H9 (cell line): ENCODE measurements around the gene WNK3. TPM values are rescaled to one million over a fixed set of nuclear protein-coding genes. Genes with fewer than 3 reads are reported as not detected.

Source experiments
- DNase-seq: peaks from one replicate; pipeline ENCODE4 v3.0.0-alpha.2; 2017
- H2AFZ ChIP-seq: one replicate; pipeline ENCODE4 v1.6.1; 2013; ENCODE audit warnings: mild to moderate bottlenecking, low read length, control low read depth, moderate library complexity
- H2AK5ac ChIP-seq: 2 replicates; pipeline ENCODE4 v1.6.1; 2013; ENCODE audit warnings: low read length, control low read depth, mixed read lengths; ENCODE audit not compliant: insufficient read length
- H2BK120ac ChIP-seq: one replicate; pipeline ENCODE4 v1.6.1; 2013; ENCODE audit warnings: low read depth, mild to moderate bottlenecking, low read length, control low read depth, inconsistent platforms; ENCODE audit not compliant: poor library complexity, severe bottlenecking
- H2BK12ac ChIP-seq: 2 replicates; pipeline ENCODE4 v1.6.1; 2013; ENCODE audit warnings: low read length, control low read depth, mixed read lengths, low read depth; ENCODE audit not compliant: insufficient read length
- H2BK15ac ChIP-seq: 2 replicates; pipeline ENCODE4 v1.6.1; 2013; ENCODE audit warnings: low read depth, low read length, control low read depth
- H2BK20ac ChIP-seq: one replicate; pipeline ENCODE4 v1.6.1; 2013; ENCODE audit warnings: low read depth, mild to moderate bottlenecking, low read length, control low read depth, inconsistent platforms; ENCODE audit not compliant: poor library complexity, severe bottlenecking
- H2BK5ac ChIP-seq: 2 replicates; pipeline ENCODE4 v1.6.1; 2013; ENCODE audit warnings: low read length, control low read depth, mixed read lengths; ENCODE audit not compliant: insufficient read length
- H3K14ac ChIP-seq: 2 replicates; pipeline ENCODE4 v1.6.1; 2013; ENCODE audit warnings: low read length, control low read depth; ENCODE audit not compliant: insufficient read depth
- H3K18ac ChIP-seq: 2 replicates; pipeline ENCODE4 v1.6.1; 2013; ENCODE audit warnings: low read depth, mild to moderate bottlenecking, mixed read lengths, low read length, control low read depth; ENCODE audit not compliant: insufficient read length
- H3K23ac ChIP-seq: 2 replicates; pipeline ENCODE4 v1.6.1; 2013; ENCODE audit warnings: low read length, control low read depth, mixed read lengths, low read depth; ENCODE audit not compliant: insufficient read length
- H3K23me2 ChIP-seq: 2 replicates; pipeline ENCODE4 v1.6.1; 2013; ENCODE audit warnings: low read depth, mild to moderate bottlenecking, mixed read lengths, low read length, control low read depth; ENCODE audit not compliant: insufficient read length, poor library complexity, severe bottlenecking
- H3K27ac ChIP-seq: 2 replicates; pipeline ENCODE4 v1.5.1; 2013; ENCODE audit warnings: low read length, control low read depth, mixed read lengths, low read depth; ENCODE audit not compliant: insufficient read length
- H3K27me3 ChIP-seq: 2 replicates; pipeline ENCODE4 v1.6.1; 2013; ENCODE audit warnings: low read length, control low read depth, inconsistent platforms; ENCODE audit not compliant: insufficient read depth
- H3K4ac ChIP-seq: 2 replicates; pipeline ENCODE4 v1.6.1; 2013; ENCODE audit warnings: low read depth, mild to moderate bottlenecking, control low read depth, inconsistent platforms, low read length, moderate library complexity
- H3K4me1 ChIP-seq: 2 replicates; pipeline ENCODE4 v1.6.1; 2013; ENCODE audit warnings: low read length, control low read depth, inconsistent platforms; ENCODE audit not compliant: insufficient read depth
- H3K4me2 ChIP-seq: 2 replicates; pipeline ENCODE4 v1.6.1; 2013; ENCODE audit warnings: low read length, control low read depth, mixed read lengths; ENCODE audit not compliant: insufficient read length, insufficient read depth
- H3K56ac ChIP-seq: 2 replicates; pipeline ENCODE4 v1.6.1; 2013; ENCODE audit warnings: low read depth, mild to moderate bottlenecking, mixed read lengths, low read length, control low read depth; ENCODE audit not compliant: insufficient read length
- H3K79me1 ChIP-seq: 2 replicates; pipeline ENCODE4 v1.6.1; 2013; ENCODE audit warnings: low read depth, mild to moderate bottlenecking, moderate library complexity, low read length, control low read depth, inconsistent platforms; ENCODE audit not compliant: insufficient read depth, poor library complexity, severe bottlenecking
- H3K79me2 ChIP-seq: 2 replicates; pipeline ENCODE4 v1.6.1; 2013; ENCODE audit warnings: low read length, control low read depth, inconsistent platforms; ENCODE audit not compliant: insufficient read depth
- H3K9ac ChIP-seq: 2 replicates; pipeline ENCODE4 v1.6.1; 2013; ENCODE audit warnings: low read length, control low read depth, mixed read lengths; ENCODE audit not compliant: insufficient read length; ENCODE audit errors: extremely low read depth
- H3K9me3 ChIP-seq: one replicate; pipeline ENCODE4 v1.6.1; 2013; ENCODE audit warnings: low read depth, low read length, inconsistent platforms; ENCODE audit not compliant: control insufficient read depth
- H3T11ph ChIP-seq: one replicate; pipeline ENCODE4 v1.6.1; 2013; ENCODE audit warnings: mild to moderate bottlenecking, low read length, control low read depth, inconsistent platforms
- H4K20me1 ChIP-seq: one replicate; pipeline ENCODE4 v1.6.1; 2013; ENCODE audit not compliant: control insufficient read depth, insufficient read length, insufficient read depth
- H4K5ac ChIP-seq: 2 replicates; pipeline ENCODE4 v1.6.1; 2013; ENCODE audit warnings: low read depth, mild to moderate bottlenecking, mixed read lengths, low read length, control low read depth; ENCODE audit not compliant: insufficient read length
- H4K8ac ChIP-seq: replicated peaks from 2 replicates; pipeline ENCODE4 v1.6.1; 2013; ENCODE audit warnings: low read length, control low read depth, mixed read lengths, low read depth; ENCODE audit not compliant: insufficient read length
- H4K91ac ChIP-seq: 2 replicates; pipeline ENCODE4 v1.6.1; 2013; ENCODE audit warnings: low read depth, mild to moderate bottlenecking, moderate library complexity, mixed read lengths, low read length, control low read depth; ENCODE audit not compliant: insufficient read length
- H3K27ac Mint-ChIP-seq, 3 experiments: 2 replicates in 2 of 3; 3 replicates in 1 of 3; pipeline ENCODE4 v1.8.0; 2020 to 2021; ENCODE audit warnings: mixed read lengths in 3 of 3, mild to moderate bottlenecking in 1 of 3, moderate library complexity in 1 of 3
- H3K27me3 Mint-ChIP-seq: 2 replicates; pipeline ENCODE4 v1.8.0; 2021; ENCODE audit warnings: low read depth, mild to moderate bottlenecking, moderate library complexity, mixed read lengths
- H3K36me3 Mint-ChIP-seq, 3 experiments: 2 replicates in 2 of 3; 3 replicates in 1 of 3; pipeline ENCODE4 v1.8.0; 2020 to 2021; ENCODE audit warnings: low read depth in 3 of 3, mixed read lengths in 3 of 3; ENCODE audit not compliant: insufficient read depth in 1 of 3
- H3K4me1 Mint-ChIP-seq, 2 experiments: 2 replicates each; pipeline ENCODE4 v1.8.0; 2020; ENCODE audit warnings: mixed read lengths in 2 of 2
- H3K4me3 Mint-ChIP-seq, 2 experiments: 2 replicates in 1 of 2; 3 replicates in 1 of 2; pipeline ENCODE4 v1.8.0; 2020 to 2021; ENCODE audit warnings: mild to moderate bottlenecking in 2 of 2, mixed read lengths in 2 of 2, moderate library complexity in 1 of 2
- H3K9me3 Mint-ChIP-seq, 2 experiments: 2 replicates in 1 of 2; 3 replicates in 1 of 2; pipeline ENCODE4 v1.8.0; 2020; ENCODE audit warnings: mild to moderate bottlenecking in 2 of 2, mixed read lengths in 2 of 2, moderate library complexity in 1 of 2
- WGBS: extraction: QIAGEN DNeasy Blood & Tissue Kit; methylation state at CpG from one replicate; pipeline ENCODE4 v1.1.7; 2013; ENCODE audit warnings: missing lambda C conversion rate, low lambda C conversion rate, mixed read lengths; ENCODE audit not compliant: insufficient read length; ENCODE audit errors: extremely low coverage; 5-methylcytosine and 5-hydroxymethylcytosine counted together
- total RNA-seq: library from RNA; stranded (reverse); gene quantifications from 2 replicates; pipeline ENCODE4 v1.2.1, GENCODE V29; 2021
- TF ChIP-seq, protein P1 (sequence below): fragments of 200-600 bp; sonication (generic); conservative IDR thresholded peaks from 3 replicates; pipeline ENCODE4 v1.8.0; 2021; ENCODE audit warnings: antibody characterized with exemption, mild to moderate bottlenecking

Gene WNK3
- total RNA-seq, 1 experiment from 2014 or later: 22.8 TPM

DNA sequence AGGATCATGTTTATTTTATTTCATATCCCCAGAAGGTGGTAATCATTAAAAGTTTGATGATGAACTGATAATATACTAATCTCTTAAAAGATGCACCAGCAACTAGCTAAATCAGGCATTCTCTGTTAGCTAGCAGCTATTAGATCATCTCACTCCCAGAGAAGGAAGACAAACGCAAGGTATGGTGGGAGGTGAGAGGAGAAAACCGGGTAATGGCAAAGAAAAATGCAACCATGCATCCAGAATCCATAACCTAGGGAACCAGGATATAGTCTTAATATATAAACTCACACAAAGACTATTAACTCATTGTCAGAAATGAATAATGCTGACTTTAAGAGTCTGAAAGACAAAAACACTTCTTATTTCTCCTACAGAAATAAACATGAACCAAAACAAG lies 66.1 kb downstream of the WNK3 start:
- H3K4me1 ChIP-seq: no peaks in the 10 kb centered on the region
- H3K27ac ChIP-seq: no peak overlapping the region
- no peak overlapping the region for H3K4me2 ChIP-seq
- H3K4me3 Mint-ChIP-seq: no peak overlapping the region
- no peaks in the 10 kb centered on the region for H3K79me1 ChIP-seq
- TF ChIP-seq, protein P1, sequence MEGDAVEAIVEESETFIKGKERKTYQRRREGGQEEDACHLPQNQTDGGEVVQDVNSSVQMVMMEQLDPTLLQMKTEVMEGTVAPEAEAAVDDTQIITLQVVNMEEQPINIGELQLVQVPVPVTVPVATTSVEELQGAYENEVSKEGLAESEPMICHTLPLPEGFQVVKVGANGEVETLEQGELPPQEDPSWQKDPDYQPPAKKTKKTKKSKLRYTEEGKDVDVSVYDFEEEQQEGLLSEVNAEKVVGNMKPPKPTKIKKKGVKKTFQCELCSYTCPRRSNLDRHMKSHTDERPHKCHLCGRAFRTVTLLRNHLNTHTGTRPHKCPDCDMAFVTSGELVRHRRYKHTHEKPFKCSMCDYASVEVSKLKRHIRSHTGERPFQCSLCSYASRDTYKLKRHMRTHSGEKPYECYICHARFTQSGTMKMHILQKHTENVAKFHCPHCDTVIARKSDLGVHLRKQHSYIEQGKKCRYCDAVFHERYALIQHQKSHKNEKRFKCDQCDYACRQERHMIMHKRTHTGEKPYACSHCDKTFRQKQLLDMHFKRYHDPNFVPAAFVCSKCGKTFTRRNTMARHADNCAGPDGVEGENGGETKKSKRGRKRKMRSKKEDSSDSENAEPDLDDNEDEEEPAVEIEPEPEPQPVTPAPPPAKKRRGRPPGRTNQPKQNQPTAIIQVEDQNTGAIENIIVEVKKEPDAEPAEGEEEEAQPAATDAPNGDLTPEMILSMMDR: no peak
- no CpG with 5 or more reads among the region's 2 CpGs for WGBS
- no peak overlapping the region for H2BK12ac ChIP-seq
- no peak overlapping the region for H4K5ac ChIP-seq
- no peak overlapping the region for H3K56ac ChIP-seq
- no peaks in the 10 kb centered on the region for H3K4me1 Mint-ChIP-seq
- no peak overlapping the region for H4K91ac ChIP-seq
- peaks cover 20% of the 10 kb centered on the region for H3K9me3 ChIP-seq
- peaks cover 13 to 43% (median 28%) of the 10 kb centered on the region in 3 experiments; a peak in 6 of 7 replicates for H3K36me3 Mint-ChIP-seq
- no peak overlapping the region for H2BK20ac ChIP-seq
- H4K20me1 ChIP-seq: no peaks in the 10 kb centered on the region
- no peak overlapping the region for H3K23ac ChIP-seq
- H2BK15ac ChIP-seq: no peak overlapping the region
- no peaks in the 10 kb centered on the region for H3K79me2 ChIP-seq
- H2AFZ ChIP-seq: no peak overlapping the region
- no peaks in the 10 kb centered on the region for H3K27me3 ChIP-seq
- DNase-seq: no peak
- H3K23me2 ChIP-seq: no peaks in the 10 kb centered on the region
- no peak overlapping the region for H3K9ac ChIP-seq
- no peak overlapping the region for H3K4ac ChIP-seq
- no peak overlapping the region for H2AK5ac ChIP-seq
- H4K8ac ChIP-seq: no peak overlapping the region
- no peak overlapping the region for H2BK120ac ChIP-seq
- H3K18ac ChIP-seq: no peak overlapping the region
- H3T11ph ChIP-seq: no peak overlapping the region
- H3K14ac ChIP-seq: no peak overlapping the region
- peaks cover 53 to 61% of the 10 kb centered on the region in 2 experiments for H3K9me3 Mint-ChIP-seq
- no peak overlapping the region for H3K27ac Mint-ChIP-seq
- no peak overlapping the region for H2BK5ac ChIP-seq
- no peaks in the 10 kb centered on the region; the same call in 1 of the 2 replicates for H3K27me3 Mint-ChIP-seq
